Myocyte (in vitro differentiated cells): ENCODE results near the gene CNIH3. TPM values are rescaled to one million over a fixed set of nuclear protein-coding genes. Genes with fewer than 3 reads are reported as not detected.

Experiments used
- DNase-seq: peaks from one replicate; pipeline ENCODE4 v3.0.0-alpha.2; 2012; ENCODE audit warnings: low read depth
- total RNA-seq: library from RNA; depleted of rRNA; stranded (reverse); fragments of >200 nt; gene quantifications from 2 replicates; pipeline ENCODE4 v1.2.3, GENCODE V29; 2014

CNIH3 gene
- total RNA-seq, 1 donor from 2014 or later, result 6.3 TPM

DNA sequence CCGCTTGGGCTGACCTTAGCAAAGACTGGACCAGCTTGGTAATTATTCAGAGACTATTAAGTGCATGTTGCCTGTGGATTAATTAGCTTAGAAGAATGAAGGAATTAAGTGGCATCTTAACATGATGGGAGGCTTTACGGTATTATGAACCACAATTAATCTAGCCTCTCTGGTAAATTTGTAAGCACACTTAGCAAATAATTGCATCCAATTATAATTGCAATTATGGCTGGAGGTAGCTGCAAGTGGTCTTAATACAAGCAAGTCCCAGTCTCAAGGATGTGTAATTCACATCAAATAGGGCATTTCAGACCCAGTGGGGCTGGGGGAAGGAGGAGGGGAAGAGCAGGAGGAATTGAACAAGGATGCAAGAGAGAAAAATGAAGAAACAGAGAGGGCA lies 151.6 kb downstream of the CNIH3 start:
- DNase-seq, result no peak

DNA sequence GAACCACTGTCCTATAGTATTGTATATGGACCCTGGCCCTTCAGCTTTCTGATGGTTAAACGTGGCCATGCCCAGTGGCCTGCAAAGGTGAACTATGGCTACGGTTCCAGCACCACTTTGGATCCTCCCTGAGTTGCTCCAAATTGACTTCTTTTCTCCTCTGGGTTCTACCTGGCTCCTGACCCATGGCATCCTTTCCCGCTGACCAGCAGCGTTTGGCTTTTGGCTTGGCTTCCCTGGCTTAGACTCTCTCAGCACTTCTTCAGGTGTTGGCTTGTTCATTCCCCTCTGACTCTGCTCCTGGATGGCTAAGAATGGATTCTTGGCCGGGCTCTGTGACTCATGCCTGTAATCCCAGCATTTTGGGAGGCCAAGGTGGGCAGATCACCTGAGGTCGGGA lies 152.9 kb downstream of the CNIH3 start:
- no peak for DNase-seq

DNA sequence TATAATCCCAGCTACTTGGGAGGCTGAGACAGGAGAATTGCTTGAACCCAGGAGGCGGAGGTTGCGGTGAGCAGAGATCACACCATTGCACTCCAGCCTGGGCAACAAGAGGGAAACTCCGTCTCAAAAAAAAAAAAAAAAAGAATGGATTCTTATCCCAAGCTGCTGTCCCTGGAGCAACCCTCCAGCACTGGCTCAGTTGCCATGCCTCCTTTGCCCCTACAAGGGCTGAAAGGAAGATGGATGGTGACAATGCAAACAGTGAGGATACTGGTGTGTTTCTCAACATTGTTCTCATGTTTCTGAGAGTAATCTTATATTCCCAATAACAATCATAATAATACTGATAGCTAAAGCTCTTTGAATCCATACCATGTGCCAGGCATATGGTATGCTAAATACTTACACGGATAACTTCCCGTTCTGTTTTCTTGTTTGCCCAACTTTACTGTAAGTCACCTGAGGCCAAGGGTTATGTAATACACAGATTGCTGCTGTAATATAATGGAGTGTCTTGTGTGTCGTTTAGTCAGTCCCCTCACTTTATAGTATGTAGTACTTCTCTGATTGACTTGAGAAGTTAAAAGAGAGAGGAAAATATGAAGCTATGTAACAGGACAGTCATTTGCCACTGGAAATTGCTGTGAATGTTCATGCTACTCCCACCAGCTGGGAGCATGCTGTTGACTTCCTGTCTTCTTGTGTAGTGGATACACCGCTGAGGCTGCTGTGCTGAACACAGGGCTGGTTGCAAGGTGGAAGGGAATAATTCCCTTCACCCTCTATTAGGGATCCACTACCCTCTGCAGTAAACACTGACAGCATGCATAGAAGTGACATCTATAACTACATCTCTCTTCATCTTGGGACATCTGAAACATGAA lies 153.6 kb downstream of the CNIH3 start:
- no peak for DNase-seq

DNA sequence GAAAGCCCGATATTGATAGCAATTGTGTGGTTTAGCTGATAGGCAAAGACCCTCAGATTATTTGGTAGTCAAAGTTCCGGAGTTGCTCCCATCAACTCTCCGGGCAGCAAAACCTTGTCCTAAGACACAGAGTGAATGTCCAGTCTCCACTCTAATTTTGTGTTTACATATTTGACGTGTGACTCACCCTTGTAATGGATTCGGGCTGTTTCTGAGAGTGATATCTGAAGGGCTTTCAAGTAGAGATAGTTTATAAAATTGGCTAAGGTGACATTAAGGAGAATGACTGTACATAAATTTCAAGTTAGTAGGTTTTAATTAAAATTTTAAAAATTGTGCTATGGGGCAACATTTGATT lies 154.2 kb downstream of the CNIH3 start:
- peak; percentile 46 for DNase-seq

DNA sequence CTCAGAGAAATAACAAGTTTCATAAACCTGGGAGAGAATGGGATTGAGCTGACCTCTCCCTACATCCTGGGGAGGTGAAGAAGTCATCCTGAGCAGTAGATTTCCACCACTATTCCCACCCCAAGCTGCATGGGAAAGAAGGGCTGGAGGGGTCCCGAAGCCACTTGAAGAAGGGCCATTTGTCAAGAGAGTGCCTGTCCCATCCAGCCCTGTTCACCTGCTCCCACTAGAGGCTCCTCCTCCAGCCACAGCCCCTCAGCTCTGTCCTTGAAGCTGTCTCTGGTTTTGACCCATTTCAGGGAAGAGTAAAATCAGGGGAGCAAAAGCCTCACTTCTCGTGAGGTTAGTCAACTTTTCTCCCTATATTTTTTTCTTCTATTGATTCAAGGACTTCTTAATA lies 157.5 kb downstream of the CNIH3 start:
- DNase-seq, result no peak

DNA sequence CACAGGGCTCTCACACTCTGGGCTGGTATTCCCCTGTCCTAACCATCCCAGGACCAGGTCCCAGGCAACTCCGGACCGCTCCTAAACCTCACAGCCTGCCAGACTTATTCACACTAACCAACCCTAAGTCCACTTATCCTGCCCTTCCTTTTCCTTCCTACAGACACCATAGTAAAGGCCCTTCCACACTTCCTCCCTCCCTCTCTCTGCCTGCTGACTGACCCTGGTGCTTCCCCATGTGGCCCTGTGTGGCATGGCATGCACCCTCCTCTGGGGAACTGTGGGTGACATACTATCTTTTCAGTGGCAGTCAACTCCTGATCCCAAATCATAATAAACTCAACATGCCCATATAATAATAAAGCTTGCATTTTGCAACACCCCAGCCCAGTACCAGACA lies 158.3 kb downstream of the CNIH3 start:
- DNase-seq, result no peak

DNA sequence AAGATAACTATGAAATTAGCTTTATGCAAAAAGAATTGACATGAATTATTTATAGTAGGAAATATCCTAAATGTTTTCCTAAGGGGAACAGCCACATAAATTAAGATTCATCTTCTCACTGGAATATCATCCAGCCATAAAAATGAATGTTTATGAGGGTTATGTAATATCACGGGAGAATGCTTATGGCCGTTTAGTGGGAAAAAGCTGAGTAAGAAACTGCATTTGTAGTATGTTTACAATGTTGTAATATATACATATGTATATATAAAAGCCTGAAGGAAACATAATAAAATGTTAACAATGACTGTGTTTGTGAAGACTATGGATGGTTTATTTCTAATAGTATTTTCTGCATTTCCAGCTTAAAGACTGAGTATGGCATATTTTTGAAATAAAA lies 161.1 kb downstream of the CNIH3 start:
- DNase-seq, result no peak

DNA sequence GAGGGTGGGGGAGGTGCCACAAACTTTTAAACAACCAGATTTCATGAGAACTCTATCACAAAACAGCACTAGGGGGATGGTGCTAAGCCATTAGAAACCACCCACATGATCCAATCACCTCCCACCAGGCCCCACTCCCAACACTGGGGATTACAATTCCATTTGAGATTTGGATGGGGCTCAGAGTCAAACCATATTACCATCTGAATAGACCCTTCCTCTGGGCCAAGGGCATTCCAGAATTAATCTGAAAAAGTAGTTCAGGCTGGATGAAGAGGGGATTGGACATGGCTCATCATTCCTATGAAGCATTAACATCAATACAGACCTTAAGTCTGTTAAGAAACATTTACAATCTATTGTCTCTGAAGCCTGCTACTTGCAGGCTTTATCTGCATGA lies 163.4 kb downstream of the CNIH3 start:
- DNase-seq, result no peak

DNA sequence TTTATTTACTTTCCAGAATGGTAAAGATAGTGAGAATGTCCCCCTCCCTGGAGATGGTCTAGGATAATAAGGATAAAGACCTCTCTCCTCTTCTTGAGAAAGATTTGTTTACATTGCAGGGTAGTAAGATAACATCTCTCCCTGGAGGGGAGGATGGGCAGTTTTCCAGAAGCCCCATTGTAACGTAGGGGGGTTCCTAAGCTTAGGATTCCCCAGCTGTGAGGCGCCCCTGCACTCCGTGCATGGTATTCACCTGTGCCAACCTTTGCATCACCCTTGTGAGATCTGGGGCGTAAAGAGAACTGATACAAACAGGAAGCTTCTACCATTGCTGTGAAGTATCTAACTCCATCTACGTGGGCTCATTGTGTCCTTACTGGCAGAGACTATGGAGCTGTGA lies 164.6 kb downstream of the CNIH3 start:
- DNase-seq, result no peak

DNA sequence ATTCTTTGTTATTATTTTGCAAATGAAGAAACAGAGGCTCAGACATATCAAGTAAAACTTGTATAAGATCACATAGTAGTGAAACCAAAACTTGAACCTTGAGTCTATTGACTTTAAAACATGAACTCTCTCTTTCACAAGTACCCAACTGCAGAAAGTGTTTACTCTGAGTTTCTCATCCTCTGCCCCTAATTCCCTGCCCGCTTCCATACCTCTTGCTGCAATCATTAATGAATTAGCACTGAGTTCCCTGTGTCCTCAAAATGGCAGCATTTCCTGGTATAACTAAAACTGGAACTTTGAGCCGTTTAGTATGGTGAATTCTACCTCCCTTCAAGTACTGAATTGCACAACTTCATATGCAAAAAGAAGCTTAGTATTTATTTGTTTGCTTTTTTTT lies 165.7 kb downstream of the CNIH3 start:
- DNase-seq, result no peak

DNA sequence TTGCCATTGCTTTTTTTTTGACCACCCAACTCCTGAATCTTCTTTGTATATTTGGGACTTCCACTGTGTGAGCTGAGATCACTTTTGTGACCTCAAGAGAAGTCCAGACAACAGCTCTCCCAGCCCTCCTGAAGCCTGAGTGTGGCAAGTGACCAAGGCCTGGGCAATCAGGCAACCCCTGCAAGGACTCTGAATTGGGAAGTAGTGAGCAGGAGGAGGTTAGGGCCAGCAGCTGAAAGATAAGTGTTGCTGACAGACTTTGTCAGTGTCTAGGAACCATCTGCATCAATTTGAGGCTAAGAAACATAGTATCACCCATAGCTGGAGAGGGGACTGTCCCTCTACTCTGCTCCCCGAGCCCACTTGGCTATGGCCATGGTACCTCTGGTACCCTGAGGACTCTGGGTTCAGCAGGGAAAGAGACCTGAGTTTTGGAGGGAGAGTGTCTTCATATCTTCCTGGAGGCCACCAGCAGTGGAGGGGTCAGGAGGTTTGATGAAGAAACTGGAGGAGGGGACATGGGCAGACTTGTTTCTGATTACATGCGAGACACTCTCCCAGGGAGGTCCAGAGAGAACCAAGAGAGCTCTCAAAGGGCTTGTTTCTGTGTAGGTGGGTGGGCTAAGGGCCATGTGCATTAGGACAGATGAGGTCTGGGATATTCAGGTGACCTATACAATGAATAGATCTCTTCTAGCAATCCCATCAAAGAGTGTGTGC lies 166.3 kb downstream of the CNIH3 start:
- DNase-seq, result peak; percentile 18

DNA sequence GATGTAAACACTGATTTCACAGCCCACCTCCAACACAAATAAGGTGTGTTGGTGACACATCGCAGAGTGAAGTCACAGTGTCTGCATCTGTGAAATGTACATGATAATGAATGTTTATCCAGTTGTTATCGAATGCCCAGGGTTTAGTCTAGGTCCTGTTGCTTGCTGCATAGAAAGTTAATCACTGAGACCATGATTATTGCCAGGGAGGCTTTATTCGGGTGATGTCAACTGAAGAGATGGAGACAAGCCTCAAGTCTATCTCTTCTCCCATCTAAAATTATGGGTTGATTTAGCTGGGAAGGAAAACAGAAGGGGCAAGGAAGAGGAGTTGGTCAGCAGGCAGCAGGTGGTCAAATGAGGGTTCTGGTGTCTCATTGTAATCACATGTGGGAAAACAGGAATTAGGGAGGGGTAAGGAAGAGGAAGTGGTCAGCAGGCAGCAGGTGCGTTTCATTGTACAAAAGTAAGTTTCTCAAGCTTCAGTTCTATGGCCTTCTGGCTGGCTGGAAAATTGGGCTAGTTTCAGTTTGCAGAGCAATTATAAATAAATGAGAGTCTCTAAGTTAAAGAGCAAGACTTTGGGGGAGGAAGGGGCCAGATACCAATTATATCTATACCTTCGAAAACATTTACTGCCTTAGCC lies 167.0 kb downstream of the CNIH3 start:
- DNase-seq, result peak; percentile 84

DNA sequence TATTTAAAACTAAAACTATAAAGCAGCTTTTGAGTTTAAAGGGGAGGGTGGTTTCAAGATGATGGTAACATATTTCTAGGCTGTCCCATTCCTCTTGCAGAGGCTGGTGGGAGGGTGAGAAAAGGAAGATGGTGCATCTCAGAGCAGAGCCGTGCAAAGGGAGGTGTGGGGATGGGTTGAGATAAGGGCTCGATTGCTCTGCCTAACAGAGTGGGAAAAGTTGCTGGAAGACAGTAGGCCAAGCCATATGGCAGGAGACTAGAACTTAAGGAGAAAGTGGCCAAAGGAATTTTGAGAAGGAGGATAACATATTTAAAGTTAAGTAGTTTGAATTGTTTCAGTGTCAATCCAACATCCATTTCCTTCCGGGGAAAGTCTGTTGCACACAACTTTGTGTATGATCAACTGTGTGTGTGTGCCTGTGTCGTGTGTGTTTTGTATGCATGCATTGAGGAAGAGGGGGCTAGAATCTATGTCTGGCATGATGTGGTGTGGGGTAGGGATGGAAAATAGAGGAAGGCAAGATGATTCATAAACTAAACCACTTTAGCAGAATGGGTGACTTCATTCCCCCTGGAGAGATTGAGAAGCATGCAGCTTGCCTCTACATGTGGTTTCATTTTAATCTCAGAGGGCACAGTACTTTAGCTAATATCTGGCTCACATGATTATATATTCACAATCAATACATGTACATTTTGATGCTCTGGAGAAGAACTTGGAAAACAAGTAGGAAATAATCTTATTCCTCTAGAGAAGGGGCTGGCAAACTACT lies 168.3 kb downstream of the CNIH3 start:
- peak; percentile 69 for DNase-seq

DNA sequence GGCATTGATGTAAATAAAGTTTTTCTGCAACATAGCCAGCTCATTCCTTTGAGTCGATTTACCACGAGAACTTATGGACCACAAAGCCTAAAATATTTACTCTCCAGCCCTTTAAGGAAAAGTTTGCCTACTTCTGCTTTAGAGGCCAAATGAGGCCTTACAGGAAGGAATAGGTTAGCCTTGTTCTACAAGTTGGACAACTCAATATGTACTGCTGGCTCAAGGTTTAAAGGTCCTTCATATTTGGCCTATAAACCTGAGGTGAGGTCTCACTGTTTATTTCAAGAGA lies 168.9 kb downstream of the CNIH3 start:
- no peak for DNase-seq

DNA sequence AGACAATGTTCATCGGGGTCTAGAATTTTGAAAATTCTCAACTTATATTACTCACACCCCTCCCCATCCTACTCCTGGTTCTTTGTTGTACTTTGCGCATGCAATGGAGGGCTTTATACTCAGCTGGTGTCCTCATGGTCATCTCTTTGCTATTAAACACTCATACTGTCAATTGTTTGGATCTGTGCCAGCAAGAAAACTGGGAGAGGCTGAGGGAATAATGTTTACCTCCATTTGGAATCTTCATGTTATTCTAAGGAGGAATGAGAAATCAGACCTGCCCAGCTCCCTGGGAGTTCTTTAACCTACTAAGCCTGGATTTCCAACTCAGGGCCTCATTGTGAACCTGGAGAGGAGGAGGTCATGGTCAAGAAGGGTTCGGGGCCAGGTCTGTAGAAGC lies 169.5 kb downstream of the CNIH3 start:
- DNase-seq, result peak; percentile 6

DNA sequence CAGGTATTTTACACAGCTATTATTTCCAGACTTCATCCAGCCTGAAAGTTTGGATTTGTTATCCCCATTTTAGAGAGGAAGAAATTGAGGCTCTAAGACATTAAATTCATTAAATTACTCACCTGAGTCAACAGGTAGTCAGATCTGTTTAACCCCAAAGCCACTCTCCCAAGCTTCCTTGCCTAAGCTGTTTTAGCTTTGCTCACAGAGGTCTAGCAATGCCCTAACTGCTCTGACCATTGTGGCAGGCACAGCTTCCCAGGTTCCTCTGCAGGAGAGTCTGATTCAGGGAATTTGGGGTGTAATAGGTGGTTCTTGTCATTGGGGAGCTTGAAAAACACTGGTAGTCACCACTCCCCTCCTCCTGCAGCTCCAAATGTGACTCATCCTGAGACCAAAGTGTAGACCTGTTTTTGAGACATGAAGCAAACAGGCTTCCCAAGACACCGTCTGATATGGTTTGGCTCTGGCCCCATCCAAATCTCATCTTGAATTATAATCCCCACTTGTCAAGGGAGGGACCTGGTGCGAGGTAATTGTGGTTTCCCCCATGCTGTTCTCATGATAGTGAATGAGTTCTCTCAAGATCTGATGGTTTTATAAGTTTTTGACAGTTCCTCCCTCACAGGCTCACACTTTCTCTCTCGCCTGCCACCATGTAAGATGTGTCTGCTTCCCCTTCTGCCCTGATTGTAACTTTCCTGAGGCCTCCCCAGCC lies 170.6 kb downstream of the CNIH3 start:
- DNase-seq, result peak; percentile 45

DNA sequence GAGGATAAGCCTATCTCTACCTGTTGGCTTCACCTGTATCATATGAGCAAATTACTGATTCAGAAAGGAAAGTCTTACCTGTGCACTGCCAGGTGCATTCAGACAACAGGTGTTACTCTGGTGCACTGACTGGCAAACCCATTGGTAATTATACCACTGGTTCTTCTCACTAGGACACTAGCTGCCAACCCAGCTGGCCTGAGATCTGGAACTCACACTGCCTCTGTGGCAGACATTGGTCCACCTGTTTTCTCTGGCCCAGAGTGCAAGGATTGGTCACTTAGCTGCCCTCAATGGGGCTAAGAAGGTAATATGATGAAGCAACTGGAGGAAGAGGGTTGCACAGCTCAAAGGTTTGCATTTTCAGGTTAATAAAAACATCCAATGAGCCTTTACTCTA lies 173.2 kb downstream of the CNIH3 start:
- DNase-seq, result peak; percentile 31
